Smooth muscle cell of the brain vasculature (primary cell): ENCODE results near the gene THBS3.
A peak's percentile ranks its signal among the peaks of the same experiment; 100 is the strongest.
"Not testable (repeated sequence)": the region's sequence is repeated elsewhere in the genome, so short reads cannot be mapped to it uniquely, and the experiment has no call there.

Experiments used
- DNase-seq: peaks from one replicate; pipeline ENCODE4 v3.0.0-alpha.2; 2012; ENCODE audit warnings: low read depth, low spot score

THBS3 gene

DNA sequence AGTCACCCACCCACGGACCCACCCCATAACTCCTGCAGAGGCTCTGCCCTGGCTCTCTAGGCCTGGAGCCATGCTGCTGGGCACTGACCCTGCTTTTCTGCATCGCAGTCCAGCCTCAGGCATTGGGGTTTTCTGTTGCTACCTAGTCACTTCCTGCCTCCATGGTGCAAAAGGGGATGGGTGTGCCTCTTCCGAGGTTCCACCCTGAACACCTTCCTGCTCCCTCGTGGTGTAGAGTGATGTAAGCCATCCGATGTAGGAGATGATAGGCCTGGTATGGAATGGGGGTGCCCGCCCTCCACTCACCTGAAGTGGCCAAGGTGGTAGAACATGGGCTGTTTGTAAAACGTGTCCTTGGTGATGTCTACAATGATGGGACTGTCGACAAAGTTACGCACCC lies 27.7 kb upstream of the THBS3 start:
- DNase-seq = not testable (repeated sequence)

- not testable (repeated sequence) for DNase-seq
These were observed 25.8 kb upstream of the THBS3 start for GRCh38 chr1:155233502-155233901.

GRCh38 chr1:155232001-155232978 lies 24.6 kb upstream of the THBS3 start:
- not testable (repeated sequence) for DNase-seq

GRCh38 chr1:155231302-155231701 lies 23.6 kb upstream of the THBS3 start:
- not testable (repeated sequence) for DNase-seq

DNA sequence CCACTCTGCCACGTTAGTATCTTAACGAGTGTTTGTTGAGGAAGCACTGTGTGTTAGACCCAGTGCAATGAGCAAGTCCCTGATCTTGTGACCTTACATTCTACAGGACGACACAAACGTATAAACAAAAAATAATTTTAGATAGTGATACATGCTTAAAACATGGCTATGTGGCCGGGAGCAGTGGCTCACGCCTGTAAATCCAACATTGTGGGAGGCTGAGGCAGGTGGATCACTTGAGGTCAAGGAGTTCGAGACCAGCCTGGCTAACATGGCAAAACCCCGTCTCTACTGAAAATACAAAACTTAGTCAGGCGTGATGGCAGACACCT lies 20.4 kb upstream of the THBS3 start:
- DNase-seq = no peak

GRCh38 chr1:155227261-155228095 lies 19.8 kb upstream of the THBS3 start:
- DNase-seq = peak; percentile 97

DNA sequence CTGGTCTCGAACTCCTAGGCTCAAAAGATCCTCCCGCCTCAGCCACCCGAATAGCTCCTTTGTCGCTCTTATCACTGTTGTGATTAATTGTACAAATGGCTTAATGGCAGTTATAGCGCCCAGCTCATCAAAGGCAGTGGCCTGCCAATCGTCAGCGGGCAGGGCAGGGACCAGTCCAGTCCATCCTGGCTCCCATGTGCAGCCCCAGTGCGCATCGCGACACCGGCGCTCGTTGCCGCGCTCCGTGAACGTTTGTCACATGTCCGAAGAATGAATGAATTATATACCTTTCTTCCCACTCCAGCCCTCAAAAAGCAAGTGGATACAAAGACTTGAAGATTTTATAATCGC lies 19.2 kb upstream of the THBS3 start:
- no peak for DNase-seq

GRCh38 chr1:155226188-155226909 lies 18.7 kb upstream of the THBS3 start:
- no peak for DNase-seq

DNA sequence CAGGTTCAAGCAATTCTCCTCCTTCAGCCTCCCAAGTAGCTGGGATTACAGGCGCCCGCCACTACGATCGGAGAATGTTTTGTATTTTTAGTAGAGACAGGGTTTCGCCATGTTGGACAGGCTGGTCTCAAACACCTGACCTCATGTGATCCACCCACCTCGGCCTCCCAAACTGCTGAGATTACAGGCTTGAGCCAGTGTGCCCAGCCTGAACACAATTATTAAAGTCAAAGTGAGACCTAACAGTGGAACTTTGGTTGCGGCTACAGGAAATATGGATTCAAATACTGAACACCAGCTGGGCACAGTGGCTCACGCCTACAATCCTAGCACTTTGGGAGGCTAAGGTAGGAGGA lies 17.7 kb upstream of the THBS3 start:
- not testable (repeated sequence) for DNase-seq

DNA sequence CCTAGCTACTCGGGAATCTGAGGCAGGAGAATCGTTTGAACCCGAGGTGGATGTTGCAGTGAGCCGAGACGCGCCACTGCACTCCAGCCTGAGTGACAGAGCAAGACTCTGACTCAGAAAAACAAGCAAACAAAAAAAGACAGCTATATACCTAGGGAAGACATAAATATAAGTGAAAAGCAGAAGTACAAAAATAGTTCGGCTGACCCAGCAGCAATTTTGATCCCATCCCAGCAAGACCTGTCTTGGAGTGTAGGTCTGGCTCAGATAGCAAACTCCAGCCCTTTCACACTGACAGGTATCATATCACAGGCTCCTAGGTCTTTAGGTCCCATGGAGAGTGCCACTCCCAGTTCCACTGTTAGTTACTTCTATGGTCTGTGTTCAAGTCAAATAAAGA lies 15.3 kb upstream of the THBS3 start:
- DNase-seq = no peak

DNA sequence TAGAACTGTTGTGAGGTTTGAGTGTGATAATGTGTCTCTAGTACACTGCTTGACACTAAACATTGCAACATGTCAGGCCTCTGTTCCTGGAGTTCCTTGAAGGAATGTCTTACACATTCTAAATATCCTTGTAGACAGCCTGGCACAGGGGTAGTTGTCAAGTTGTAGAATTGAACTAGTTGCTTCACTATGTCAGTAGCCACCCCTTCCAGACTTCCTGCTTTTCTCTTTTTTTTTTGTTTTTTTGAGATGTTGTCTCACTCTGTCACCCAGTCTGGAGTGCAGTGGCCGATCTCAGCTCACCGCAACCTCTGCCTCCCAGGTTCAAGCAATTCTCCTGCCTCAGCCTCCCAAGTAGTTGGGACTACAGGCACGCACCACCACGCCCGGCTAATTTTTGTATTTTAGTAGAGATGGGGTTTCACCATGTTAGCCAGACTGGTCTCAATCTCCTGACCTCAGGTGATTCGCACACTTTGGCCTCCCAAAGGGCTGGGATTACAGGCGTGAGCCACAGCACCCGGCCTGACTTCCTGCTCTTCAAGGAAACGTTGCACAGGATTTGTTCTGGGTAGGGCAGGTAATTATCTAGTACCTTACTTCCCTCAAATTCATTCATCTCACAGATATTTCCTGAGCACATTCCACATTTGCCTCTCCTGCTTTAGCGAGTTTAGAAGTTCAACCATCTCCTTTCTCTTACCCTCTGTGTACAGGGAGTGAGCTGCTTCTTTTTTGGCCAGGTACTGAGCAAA lies 12.7 kb upstream of the THBS3 start:
- DNase-seq = not testable (repeated sequence)

DNA sequence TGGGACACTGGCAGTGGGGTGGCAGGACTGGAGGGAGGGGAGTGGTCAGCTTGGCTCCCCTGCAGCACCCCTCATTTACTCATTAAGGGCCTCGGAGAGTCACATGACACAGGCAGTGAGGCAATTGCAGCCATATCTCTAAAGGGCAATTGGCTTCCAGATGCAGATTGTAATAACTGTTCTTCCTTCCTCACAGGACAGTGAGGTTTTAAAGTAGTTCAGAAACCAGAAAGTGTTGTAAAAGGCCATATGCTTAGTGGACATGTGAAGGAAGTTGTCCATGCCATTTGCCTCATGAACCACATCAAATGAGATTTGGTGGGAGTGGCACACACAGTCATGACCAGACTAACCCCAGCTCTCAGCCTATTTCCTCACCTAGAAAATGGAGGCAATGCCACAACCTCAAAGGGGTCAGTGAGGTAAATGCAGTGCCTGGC lies 11.9 kb upstream of the THBS3 start:
- no peak for DNase-seq

DNA sequence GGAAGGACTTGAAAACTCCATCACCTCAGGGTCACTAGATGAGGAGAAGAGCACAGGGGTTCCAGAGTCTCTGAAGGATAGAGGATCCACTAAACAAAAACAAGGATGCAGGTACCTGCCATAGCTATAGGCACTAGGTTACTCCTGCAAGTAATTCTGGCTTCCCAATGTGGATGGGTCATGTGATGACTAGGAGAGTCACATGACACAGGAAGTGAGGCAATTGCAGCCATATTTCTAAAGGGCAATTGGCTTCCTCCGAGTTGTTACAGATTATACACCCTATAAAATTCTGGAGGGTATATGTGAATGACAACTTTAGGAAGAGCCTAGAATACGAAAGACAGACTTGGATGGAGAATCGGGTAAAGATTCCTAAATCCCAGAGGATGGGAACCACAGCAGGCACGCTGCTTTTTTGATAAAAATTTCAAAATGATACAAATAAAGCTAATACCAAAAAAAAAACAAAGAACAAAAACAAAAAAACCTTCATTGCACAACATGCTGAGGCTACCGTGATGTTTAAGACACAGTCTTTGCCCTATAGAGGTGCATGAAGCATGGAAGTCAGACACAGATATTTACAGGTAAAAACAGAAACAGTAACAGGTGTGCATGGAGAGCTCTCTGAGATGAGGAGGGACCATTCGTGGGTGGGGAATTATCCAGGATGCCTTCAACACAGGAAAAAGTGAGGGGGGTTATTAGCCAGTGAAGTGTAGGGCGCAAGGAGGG lies 11.3 kb upstream of the THBS3 start:
- no peak for DNase-seq

- not testable (repeated sequence) for DNase-seq
These were observed 7.0 kb upstream of the THBS3 start for GRCh38 chr1:155214702-155215101.

- not testable (repeated sequence) for DNase-seq
These were observed 4.3 kb upstream of the THBS3 start for GRCh38 chr1:155212051-155212440.

- DNase-seq = not testable (repeated sequence)
These were observed 3.8 kb upstream of the THBS3 start for GRCh38 chr1:155211381-155212050.

DNA sequence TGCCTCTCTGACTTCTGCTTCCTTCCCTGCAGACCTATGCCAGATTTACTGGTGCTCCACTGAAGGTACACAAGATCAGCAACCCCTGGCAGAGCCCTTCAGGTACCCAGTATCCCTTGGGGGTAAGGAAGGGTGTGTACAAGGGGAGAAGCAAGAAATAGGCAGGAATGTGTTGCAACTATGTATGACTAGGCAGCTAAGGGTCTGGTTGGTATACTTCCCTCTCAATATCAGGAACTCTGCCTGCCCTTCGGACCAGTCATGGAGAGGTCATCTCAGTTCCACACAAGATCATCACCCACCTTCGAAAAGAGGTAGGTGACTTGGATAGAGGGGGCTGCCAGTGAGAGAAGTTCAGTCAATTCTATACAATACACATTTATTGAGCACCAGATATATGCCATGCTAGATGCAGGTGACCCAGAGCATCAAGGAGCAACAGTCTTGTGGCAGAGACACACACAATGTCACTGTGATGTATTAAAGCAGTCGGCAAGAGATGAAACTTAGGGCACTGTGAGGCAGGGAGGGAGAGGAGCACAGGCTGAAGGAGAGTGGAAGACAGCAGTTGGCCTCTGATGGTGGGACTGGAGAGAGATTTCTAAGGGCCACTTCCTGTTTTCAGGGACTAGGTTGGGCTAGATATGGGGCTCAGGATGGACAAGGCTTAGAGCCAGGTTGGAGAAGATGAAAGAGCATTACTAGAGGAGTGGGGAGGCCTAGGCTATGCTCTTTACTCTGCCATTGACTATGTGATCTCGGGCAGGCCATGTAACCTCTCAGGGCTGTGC lies 2.8 kb upstream of the THBS3 start:
- DNase-seq = no peak

- DNase-seq = no peak
These were observed 1.6 kb upstream of the THBS3 start for GRCh38 chr1:155209312-155209721.
